Cardiac muscle cell (in vitro differentiated cells and primary cell): ENCODE measurements around the gene WDR37. TPM values are rescaled to one million over a fixed set of nuclear protein-coding genes. Genes with fewer than 3 reads are reported as not detected.

Experiments
- DNase-seq, 2 donors: peaks; one replicate each; pipeline versions ENCODE4 v3.0.0 to v3.0.0-alpha.2; 2010 to 2017; ENCODE audit warnings: low read depth in 1 of 2, low spot score in 1 of 2
- H3K27ac ChIP-seq: fragments of 200-600 bp; sonication (generic); 2 replicates; pipeline ENCODE4 v1.5.1; 2016
- H3K27me3 ChIP-seq: fragments of 200-600 bp; sonication (generic); 2 replicates; pipeline ENCODE4 v1.6.0; 2016; ENCODE audit warnings: control low read depth
- H3K36me3 ChIP-seq: fragments of 200-600 bp; sonication (generic); 2 replicates; pipeline ENCODE4 v1.5.1; 2016; ENCODE audit warnings: control low read depth
- H3K4me1 ChIP-seq: fragments of 200-600 bp; sonication (generic); 2 replicates; pipeline ENCODE4 v1.8.1; 2017; ENCODE audit warnings: low read depth, mild to moderate bottlenecking, mixed run types
- H3K4me3 ChIP-seq: fragments of 200-600 bp; sonication (generic); 2 replicates; pipeline ENCODE4 v1.5.1; 2016; ENCODE audit warnings: mild to moderate bottlenecking
- H3K9me3 ChIP-seq: fragments of 200-600 bp; sonication (generic); 2 replicates; pipeline ENCODE4 v1.5.1; 2017; ENCODE audit warnings: low read depth, mild to moderate bottlenecking, control low read depth
- CTCF ChIP-seq: IDR thresholded peaks from 2 replicates; pipeline ENCODE4 v1.5.1; 2012; ENCODE audit warnings: low read depth, mild to moderate bottlenecking, low read length
- polyA plus RNA-seq: library from polyadenylated mRNA; unstranded; fragments of >200 nt; fragmentation: Nextera tagmentation; extraction: Ambion mirVana; gene quantifications from 2 replicates; pipeline ENCODE4 v1.2.1, GENCODE V29; 2016
- total RNA-seq: library from RNA; depleted of rRNA; stranded (reverse); fragments of >200 nt; gene quantifications from 2 replicates; pipeline ENCODE4 v1.2.3, GENCODE V29; 2016

The WDR37 gene
- total and polyA plus RNA-seq, 2 experiments from 2014 or later: 13.0 to 15.7 TPM

- Histone ChIP-seq H3K4me3 (no peak overlapping the region), H3K4me1 (peaks cover 8% of the 10 kb centered on the region), H3K27ac (peak overlapping the region; percentile 50), H3K36me3 (peaks cover 43% of the 10 kb centered on the region), H3K9me3 (no peaks in the 10 kb centered on the region), H3K27me3 (no peaks in the 10 kb centered on the region)
- no peak for TF ChIP-seq CTCF
- DNase-seq: no peak
Measured at GRCh38 chr10:1043532-1043995, 12.6 kb upstream of the WDR37 start.

- H3K27me3 ChIP-seq: no peaks in the 10 kb centered on the region
- TF ChIP-seq CTCF: no peak
- H3K4me1 ChIP-seq: peaks cover 8% of the 10 kb centered on the region
- peaks cover 42% of the 10 kb centered on the region for H3K36me3 ChIP-seq
- no peak for DNase-seq
- H3K9me3 ChIP-seq: no peaks in the 10 kb centered on the region
- H3K27ac ChIP-seq: peak overlapping the region; percentile 50
- no peak overlapping the region for H3K4me3 ChIP-seq
Measured at GRCh38 chr10:1044146-1044545, 12.0 kb upstream of the WDR37 start.

GRCh38 chr10:1044964-1045363 is 11.2 kb upstream of the WDR37 start:
- Histone ChIP-seq H3K27ac (peak overlapping the region; percentile 50), H3K27me3 (no peaks in the 10 kb centered on the region), H3K9me3 (no peaks in the 10 kb centered on the region), H3K4me1 (peaks cover 8% of the 10 kb centered on the region), H3K4me3 (no peak overlapping the region), H3K36me3 (peaks cover 34% of the 10 kb centered on the region)
- no peak for TF ChIP-seq CTCF
- DNase-seq: no peak

- no peak for DNase-seq
- Histone ChIP-seq H3K27ac (peak overlapping the region; percentile 22), H3K27me3 (no peaks in the 10 kb centered on the region), H3K36me3 (peaks cover 29% of the 10 kb centered on the region), H3K4me1 (peaks cover 10% of the 10 kb centered on the region), H3K9me3 (no peaks in the 10 kb centered on the region), H3K4me3 (no peak overlapping the region)
- TF ChIP-seq CTCF: no peak
Measured at GRCh38 chr10:1045415-1045814, 10.8 kb upstream of the WDR37 start.

- no peak for TF ChIP-seq CTCF
- DNase-seq: no peak
- peaks cover 17% of the 10 kb centered on the region for H3K4me1 ChIP-seq
- peak overlapping the region; percentile 99 for H3K27ac ChIP-seq
- no peaks in the 10 kb centered on the region for H3K9me3 ChIP-seq
- peaks cover 15% of the 10 kb centered on the region for H3K36me3 ChIP-seq
- peak overlapping the region; percentile 71 for H3K4me3 ChIP-seq
- no peaks in the 10 kb centered on the region for H3K27me3 ChIP-seq
Measured at GRCh38 chr10:1047937-1048336, 8.2 kb upstream of the WDR37 start.

GRCh38 chr10:1048349-1048731 is 7.8 kb upstream of the WDR37 start:
- Histone ChIP-seq H3K27me3 (no peaks in the 10 kb centered on the region), H3K36me3 (peaks cover 11% of the 10 kb centered on the region), H3K9me3 (no peaks in the 10 kb centered on the region), H3K4me3 (peak overlapping the region; percentile 71), H3K27ac (peak overlapping the region; percentile 99), H3K4me1 (peaks cover 17% of the 10 kb centered on the region)
- no peak for TF ChIP-seq CTCF
- no peak for DNase-seq
